Measurements from ENCODE around the gene PRMT1. TPM values are rescaled to one million over a fixed set of nuclear protein-coding genes. Genes with fewer than 3 reads are reported as not detected.
"Not testable (repeated sequence)": the region's sequence is repeated elsewhere in the genome, so short reads cannot be mapped to it uniquely, and the experiment has no call there.

Gene PRMT1
- total RNA-seq: 383 and 426 TPM in 2 replicates

DNA sequence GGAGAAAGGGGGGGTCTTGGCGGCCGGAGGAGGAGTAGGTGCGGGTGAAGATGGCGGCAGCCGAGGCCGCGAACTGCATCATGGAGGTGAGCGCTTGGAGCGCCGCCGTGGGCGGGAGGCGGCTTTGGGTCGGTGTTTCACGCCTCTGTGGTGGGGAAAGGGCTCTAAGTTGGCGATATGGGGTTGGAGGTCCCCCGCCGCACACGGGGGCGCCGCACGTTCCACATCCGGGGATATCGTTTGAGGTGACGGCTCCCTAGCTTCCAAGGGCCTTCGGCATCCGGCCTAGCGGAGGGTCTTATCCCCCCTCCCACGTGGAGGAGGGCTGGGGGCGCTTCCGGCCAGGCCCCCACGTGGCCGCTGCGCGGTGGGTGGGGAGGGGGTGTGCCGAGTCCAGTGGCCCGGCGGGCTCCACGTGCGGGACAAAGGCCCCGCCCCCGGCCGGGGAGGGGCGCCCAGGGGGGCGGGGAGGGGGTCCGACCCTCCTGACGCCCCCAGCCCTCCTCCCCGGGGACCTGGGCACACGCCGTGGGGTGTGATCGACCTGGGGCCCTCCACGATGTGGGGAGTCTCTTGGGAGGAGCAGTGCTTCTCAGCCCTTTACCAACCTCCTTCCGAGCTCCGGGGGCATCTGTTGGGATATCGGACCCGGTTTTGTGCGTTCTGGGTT is at the start of gene PRMT1:
PRMT1 (plus strand) TSS at position 41 of the 670 bp plus-strand sequence; CDS start at position 51, 10 bp downstream.
- peak in 1 of 2 donors; percentile 61 for DNase-seq (ENCODE audit: low read depth in 2 of 2)

- DNase-seq (ENCODE audit: low read depth in 2 of 2): no peak
Measured at GRCh38 chr19:49629659-49630058, 47.4 kb upstream of the PRMT1 start.

DNA sequence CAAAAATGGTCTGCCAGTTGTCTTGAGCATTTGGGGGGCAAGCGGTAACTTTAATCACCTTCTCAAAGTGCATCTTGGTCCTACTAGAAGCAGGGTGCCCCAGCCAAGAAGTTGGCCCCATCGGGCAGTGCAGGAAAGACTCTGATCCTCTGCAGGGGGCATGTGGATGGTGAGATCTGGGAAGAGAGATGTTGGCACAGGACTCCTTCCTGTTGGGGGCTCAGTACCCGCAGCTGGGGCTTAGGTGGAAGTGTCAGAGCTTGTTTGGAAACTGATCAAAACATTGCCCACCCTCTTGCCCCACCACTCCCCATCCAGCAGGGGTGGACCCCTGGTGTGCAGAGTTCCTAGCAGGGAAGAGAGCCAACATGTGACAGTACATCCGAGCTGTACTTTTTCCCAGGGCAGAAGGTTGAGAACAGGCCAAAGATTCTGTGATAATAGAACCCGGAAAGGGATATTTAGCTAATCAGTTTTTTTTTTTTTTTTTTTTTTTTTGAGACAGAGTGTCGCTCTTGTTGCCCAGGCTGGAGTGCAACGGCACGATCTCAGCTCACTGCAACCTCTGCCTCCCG is 46.0 kb upstream of the PRMT1 start:
- DNase-seq (ENCODE audit: low read depth in 2 of 2): peak; percentile 23 to 45

- no peak for DNase-seq (ENCODE audit: low read depth in 2 of 2)
Measured at GRCh38 chr19:49631610-49632192, 45.4 kb upstream of the PRMT1 start.

- DNase-seq (ENCODE audit: low read depth in 2 of 2): no peak
Measured at GRCh38 chr19:49632576-49632975, 44.5 kb upstream of the PRMT1 start.

GRCh38 chr19:49633273-49633672 is 43.8 kb upstream of the PRMT1 start:
- DNase-seq (ENCODE audit: low read depth in 2 of 2): not testable (repeated sequence)

GRCh38 chr19:49635530-49636232 is 41.4 kb upstream of the PRMT1 start:
- peak in 1 of 2 donors; percentile 28 for DNase-seq (ENCODE audit: low read depth in 2 of 2)

- no peak for DNase-seq (ENCODE audit: low read depth in 2 of 2)
Measured at GRCh38 chr19:49636233-49636932, 40.7 kb upstream of the PRMT1 start.

DNA sequence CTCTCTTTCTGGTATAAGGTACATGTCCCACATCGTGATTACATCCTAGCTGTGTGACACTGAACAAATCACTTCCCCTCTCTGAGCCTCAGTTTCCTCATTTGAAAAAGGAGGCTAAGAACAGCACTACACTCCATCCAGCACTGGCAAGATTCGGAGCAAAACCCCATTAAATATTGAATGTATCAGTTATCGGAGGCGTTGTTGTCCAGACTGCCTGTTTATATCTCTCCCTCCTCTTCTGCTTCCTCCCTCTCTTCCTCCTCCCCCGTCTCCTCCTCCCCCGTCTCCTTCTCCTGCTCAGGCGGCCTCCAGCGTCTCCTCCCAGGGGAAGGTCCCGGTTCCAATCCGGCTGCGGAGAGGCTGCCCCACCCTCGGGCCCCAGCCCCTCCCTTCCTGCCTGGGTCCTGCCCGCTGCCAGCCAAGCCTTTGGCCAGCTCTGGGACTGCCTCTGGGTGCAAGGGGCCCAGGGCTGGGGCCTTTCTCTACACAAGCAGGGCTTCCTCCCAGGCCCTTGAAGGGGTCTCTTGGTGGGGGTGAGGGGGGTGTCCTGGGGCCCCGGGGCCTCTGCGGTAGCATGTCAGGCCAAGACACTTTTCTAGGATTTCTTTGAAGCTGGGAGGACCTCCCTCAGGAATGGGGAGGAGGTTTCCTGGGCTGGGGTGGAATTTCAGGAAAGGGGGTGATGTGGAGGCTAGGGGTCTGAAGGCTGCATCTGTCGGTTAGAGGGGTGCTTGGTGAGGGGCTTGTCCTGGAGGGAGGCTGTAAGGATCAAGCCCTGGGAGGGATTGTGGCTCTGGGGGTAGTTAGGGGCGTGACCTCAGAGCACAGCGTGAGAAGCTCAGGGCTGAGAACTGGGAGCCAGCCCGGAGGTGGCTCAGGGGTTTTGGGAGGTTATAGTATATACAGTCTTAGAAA is 39.0 kb upstream of the PRMT1 start:
- DNase-seq (ENCODE audit: low read depth in 2 of 2): peak in 1 of 2 donors; percentile 61

GRCh38 chr19:49639401-49640112 is 37.5 kb upstream of the PRMT1 start:
- DNase-seq (ENCODE audit: low read depth in 2 of 2): no peak

GRCh38 chr19:49640113-49640898 is 36.8 kb upstream of the PRMT1 start, which contains the start of gene RRAS:
RRAS (minus strand) TSS chr19:49640143; CDS start chr19:49640098, 45 bp downstream.
- peak; percentile 99 to 100 for DNase-seq (ENCODE audit: low read depth in 2 of 2)

DNA sequence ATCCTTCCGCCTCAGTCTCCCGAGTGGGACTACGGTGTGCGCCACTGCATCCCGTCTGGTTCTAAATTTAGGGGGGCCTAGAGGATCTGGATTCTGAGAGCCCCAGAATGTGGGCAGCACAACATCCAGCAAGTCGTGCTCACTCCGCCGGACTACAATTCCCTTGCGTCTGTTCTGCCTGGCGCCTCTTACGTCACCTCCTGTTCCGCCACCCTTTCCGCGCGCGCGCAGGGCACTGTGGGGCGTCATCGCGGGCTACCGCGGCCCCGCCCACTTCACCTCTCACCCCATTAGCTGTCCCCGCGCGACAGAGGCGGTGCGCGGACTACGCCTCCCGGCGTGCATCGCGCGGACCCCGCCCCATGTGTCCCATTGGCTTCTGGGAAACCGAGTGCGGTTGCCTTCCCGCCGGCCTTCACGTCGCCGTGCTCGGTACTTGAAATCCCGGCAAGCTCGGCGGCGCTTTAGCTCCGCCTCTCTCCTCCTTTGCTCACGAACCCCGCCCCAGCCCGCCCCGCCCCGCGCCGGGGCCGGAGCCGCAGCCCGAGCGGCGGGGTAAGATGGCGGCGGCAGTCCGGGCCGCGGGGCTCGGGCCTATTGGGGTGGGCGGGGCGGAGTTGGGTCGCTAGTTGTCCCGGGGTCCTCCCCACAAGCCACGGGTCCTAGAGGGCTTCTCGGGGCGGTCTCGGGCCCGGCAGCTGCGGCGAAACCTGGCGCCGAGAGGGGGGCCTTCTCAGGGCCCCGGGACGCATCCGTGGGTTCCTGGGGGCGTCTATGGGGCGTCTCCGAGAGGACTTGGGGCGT is 35.2 kb upstream of the PRMT1 start, which contains the start of gene SCAF1:
SCAF1 (plus strand) TSS at position 522 of the 804 bp plus-strand sequence. CDS start 2,818 bp downstream, outside the sequence.
- peak; percentile 97 to 100 for DNase-seq (ENCODE audit: low read depth in 2 of 2)

DNA sequence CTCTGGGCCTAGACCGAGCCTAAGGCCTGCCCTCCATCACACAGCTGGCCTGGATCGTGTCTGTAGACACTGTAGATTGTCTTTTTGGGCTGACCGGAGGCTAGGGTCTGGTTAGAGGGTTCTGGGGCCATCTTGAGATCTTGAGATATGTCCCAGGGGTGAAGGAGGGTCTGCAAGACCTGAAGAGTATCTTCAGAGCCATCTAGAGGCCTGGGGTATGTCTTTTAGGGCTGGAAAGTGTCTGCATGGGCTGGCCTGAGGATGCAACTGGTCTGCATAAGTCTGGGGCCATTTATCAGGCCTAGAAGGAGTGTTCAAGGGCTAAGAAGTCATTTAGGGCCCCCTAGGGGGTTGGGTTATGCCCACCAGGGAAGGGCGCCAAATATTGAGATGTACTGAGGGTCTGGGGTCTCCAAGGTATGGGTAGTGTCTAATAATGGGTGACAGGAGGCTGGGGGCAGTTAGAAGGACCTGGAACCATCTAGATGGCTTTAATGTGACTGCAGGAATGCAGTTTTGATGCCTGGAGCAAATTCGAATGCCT is 34.5 kb upstream of the PRMT1 start:
- peak in 1 of 2 donors; percentile 16 for DNase-seq (ENCODE audit: low read depth in 2 of 2)

DNA sequence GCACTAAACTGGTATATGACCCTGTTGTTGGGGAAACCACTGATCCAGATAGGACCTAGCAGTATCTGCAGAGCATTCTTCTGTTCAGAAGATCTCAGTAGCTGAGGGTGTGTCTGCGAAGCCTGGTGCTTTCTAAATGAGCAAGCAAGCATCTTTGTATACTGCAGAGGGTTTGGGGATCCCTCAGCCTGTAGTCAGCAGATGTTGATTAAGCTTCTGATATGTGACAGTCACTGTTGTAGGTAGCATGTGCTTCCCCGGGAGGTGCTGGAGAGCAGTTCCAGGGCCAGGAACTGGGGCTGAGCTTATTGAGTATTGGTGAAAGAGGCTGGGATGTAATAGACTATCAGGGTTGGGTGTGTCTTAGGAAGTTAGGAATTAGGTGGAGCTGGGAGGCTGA is 33.6 kb upstream of the PRMT1 start:
- no peak for DNase-seq (ENCODE audit: low read depth in 2 of 2)

DNA sequence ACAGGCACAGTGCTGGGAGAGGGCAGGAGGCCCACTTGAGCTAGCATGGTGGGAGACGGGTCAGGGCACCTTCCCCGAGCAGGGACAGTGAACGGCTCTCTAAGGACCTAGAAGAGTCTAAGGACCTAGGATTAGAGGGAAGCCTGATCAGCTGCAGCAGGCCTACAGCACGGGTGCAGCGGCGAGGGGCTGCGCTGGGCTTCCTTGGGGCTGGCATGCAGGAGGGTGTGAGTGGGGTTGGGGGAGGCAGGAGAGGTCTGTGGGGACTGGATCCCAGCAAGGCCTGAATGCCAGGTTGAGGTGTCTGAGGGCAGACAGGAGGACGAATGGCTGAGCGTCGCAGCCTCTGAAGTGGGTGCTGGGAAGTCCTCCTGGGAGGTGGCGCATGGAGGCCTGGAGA is 31.5 kb upstream of the PRMT1 start:
- DNase-seq (ENCODE audit: low read depth in 2 of 2): no peak

DNA sequence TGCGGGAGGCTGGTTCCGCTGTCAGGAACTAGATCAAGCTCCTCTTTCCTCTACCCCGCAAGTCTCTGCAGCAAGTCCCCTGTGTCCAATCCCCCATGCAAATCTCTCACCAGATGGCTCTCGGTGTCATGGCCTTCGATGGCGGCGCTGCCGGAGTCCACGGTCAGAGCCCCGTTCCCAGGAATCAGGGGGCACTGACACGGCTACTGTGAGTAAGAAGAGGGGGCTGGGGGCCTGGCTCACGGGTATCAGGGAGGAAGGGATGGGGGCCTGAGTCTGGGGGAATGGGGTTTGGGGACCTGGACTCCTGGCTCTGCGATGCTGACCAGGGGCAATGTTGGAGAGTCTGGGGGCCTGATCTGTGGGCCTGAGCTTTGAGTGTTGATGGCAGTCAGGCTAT is 31.1 kb upstream of the PRMT1 start:
- no peak for DNase-seq (ENCODE audit: low read depth in 2 of 2)

DNA sequence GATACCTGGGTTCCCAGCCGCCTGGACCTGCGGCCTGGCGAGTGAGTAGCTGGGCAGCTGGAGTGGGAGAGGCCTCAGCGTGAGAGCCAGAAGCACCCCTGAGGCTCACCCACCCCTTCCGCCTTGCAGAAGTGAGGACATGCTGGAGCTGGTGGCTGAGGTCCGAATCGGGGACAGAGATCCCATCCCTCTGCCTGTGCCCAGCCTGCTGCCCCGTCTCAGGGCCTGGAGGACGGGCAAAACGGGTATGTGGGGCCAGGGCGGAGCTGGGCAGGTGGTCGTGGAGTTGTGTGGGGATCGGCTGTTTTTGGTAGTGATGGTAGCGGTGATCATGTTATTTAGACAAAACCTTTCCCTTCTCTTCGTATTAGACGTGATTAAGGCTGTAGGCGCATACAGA is 30.5 kb upstream of the PRMT1 start:
- no peak for DNase-seq (ENCODE audit: low read depth in 2 of 2)

Data from dermis microvascular lymphatic vessel endothelial cell (primary cell).